Loucy (cell line): ENCODE results near the gene COX20.

ENCODE experiments used
- H2AFZ ChIP-seq: fragments of 200-600 bp; sonication (generic); 2 replicates; pipeline ENCODE4 v1.6.0; 2016; ENCODE audit warnings: antibody characterized with exemption, mild to moderate bottlenecking, low read length, moderate library complexity
- H3F3A ChIP-seq: fragments of 200-600 bp; 2 replicates; pipeline ENCODE4 v1.6.0; 2016; ENCODE audit warnings: antibody characterized with exemption, low read depth, mild to moderate bottlenecking
- H3K27me3 ChIP-seq: fragments of 200-600 bp; sonication (generic); 2 replicates; pipeline ENCODE4 v1.6.1; 2014; ENCODE audit warnings: low read length, mild to moderate bottlenecking; ENCODE audit not compliant: insufficient read depth, poor library complexity, severe bottlenecking
- H3K36me3 ChIP-seq: fragments of 200-600 bp; sonication (generic); 2 replicates; pipeline ENCODE4 v1.6.1; 2016; ENCODE audit warnings: low read length; ENCODE audit not compliant: insufficient read depth
- H3K4me1 ChIP-seq: fragments of 200-600 bp; sonication (generic); 2 replicates; pipeline ENCODE4 v1.5.1; 2014; ENCODE audit warnings: low read length, mild to moderate bottlenecking; ENCODE audit not compliant: insufficient read depth, poor library complexity, severe bottlenecking
- H3K4me2 ChIP-seq: fragments of 200-600 bp; sonication (generic); 2 replicates; pipeline ENCODE4 v1.6.0; 2014; ENCODE audit warnings: antibody characterized with exemption, low read length, low read depth, mild to moderate bottlenecking; ENCODE audit not compliant: poor library complexity, severe bottlenecking
- H3K4me3 ChIP-seq: fragments of 200-600 bp; sonication (generic); 2 replicates; pipeline ENCODE4 v1.5.1; 2014; ENCODE audit warnings: low read length, mild to moderate bottlenecking, mixed read lengths; ENCODE audit not compliant: poor library complexity, severe bottlenecking
- H3K79me2 ChIP-seq: fragments of 200-600 bp; sonication (generic); 2 replicates; pipeline ENCODE4 v1.6.1; 2014; ENCODE audit warnings: low read length; ENCODE audit not compliant: insufficient read depth
- H3K9ac ChIP-seq: fragments of 200-600 bp; sonication (generic); 2 replicates; pipeline ENCODE4 v1.6.0; 2014; ENCODE audit warnings: mild to moderate bottlenecking, low read depth, low read length, moderate library complexity; ENCODE audit not compliant: poor library complexity, severe bottlenecking
- H3K9me2 ChIP-seq: fragments of 200-600 bp; sonication (generic); replicated peaks from 2 replicates; pipeline ENCODE4 v1.6.1; 2016; ENCODE audit warnings: low read depth, low read length, mixed read lengths
- H3K9me3 ChIP-seq: fragments of 200-600 bp; sonication (generic); 2 replicates; pipeline ENCODE4 v1.6.1; 2014; ENCODE audit warnings: mild to moderate bottlenecking, antibody characterized with exemption, low read length, low read depth; ENCODE audit not compliant: insufficient read depth
- H4K20me1 ChIP-seq: fragments of 200-600 bp; sonication (generic); 2 replicates; pipeline ENCODE4 v1.6.0; 2014; ENCODE audit warnings: antibody characterized with exemption, low read length, mild to moderate bottlenecking; ENCODE audit not compliant: insufficient read depth, poor library complexity, severe bottlenecking
- EZH2phosphoT487 ChIP-seq: fragments of 200-600 bp; IDR thresholded peaks from 2 replicates; pipeline ENCODE4 v1.6.1; 2018; ENCODE audit warnings: antibody characterized with exemption, mild to moderate bottlenecking, moderate library complexity, borderline replicate concordance
- TF ChIP-seq, protein P1 (sequence below): fragments of 200-600 bp; sonication (generic); conservative IDR thresholded peaks from 2 replicates; pipeline ENCODE4 v1.5.1; 2014; ENCODE audit warnings: mild to moderate bottlenecking, antibody characterized with exemption, low read length

The COX20 gene

GRCh38 chr1:244789731-244790130 lies 45.7 kb upstream of the COX20 start:
- Histone ChIP-seq H3K9me3 (no peaks in the 10 kb centered on the region), H3K36me3 (no peaks in the 10 kb centered on the region), H2AFZ (no peak overlapping the region), H4K20me1 (no peaks in the 10 kb centered on the region), H3K4me3 (no peak overlapping the region), H3F3A (no peaks in the 10 kb centered on the region), H3K27me3 (no peaks in the 10 kb centered on the region), H3K4me1 (no peaks in the 10 kb centered on the region), H3K4me2 (no peak overlapping the region), H3K9ac (no peak overlapping the region), H3K9me2 (no peaks in the 10 kb centered on the region), H3K79me2 (no peaks in the 10 kb centered on the region)
- TF ChIP-seq, protein P1, sequence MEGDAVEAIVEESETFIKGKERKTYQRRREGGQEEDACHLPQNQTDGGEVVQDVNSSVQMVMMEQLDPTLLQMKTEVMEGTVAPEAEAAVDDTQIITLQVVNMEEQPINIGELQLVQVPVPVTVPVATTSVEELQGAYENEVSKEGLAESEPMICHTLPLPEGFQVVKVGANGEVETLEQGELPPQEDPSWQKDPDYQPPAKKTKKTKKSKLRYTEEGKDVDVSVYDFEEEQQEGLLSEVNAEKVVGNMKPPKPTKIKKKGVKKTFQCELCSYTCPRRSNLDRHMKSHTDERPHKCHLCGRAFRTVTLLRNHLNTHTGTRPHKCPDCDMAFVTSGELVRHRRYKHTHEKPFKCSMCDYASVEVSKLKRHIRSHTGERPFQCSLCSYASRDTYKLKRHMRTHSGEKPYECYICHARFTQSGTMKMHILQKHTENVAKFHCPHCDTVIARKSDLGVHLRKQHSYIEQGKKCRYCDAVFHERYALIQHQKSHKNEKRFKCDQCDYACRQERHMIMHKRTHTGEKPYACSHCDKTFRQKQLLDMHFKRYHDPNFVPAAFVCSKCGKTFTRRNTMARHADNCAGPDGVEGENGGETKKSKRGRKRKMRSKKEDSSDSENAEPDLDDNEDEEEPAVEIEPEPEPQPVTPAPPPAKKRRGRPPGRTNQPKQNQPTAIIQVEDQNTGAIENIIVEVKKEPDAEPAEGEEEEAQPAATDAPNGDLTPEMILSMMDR: no peak
- TF ChIP-seq EZH2phosphoT487: no peak

DNA sequence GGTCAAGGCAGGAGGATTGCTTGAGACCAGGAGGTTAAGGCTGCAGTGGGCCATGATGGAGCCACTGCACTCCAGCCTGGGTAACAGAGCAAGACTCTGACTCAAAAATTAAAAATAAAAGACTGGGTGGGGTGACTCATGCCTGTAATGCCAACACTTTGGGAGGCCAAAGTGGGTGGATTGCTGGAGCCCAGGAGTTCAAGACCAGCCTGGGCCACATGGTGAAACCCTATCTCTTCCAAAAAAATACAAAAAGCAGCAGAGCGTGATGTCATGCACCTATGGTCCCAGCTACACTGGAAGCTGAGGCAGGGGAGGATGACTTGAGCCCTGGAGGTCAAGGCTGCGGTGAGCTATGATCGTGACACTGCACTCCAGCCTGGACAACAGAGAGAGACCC lies 44.4 kb upstream of the COX20 start:
- no peaks in the 10 kb centered on the region for H3K9me2 ChIP-seq
- no peak overlapping the region for H3K4me2 ChIP-seq
- no peak overlapping the region for H3K4me3 ChIP-seq
- H3K9ac ChIP-seq: no peak overlapping the region
- H3K9me3 ChIP-seq: no peaks in the 10 kb centered on the region
- H3F3A ChIP-seq: no peaks in the 10 kb centered on the region
- TF ChIP-seq, protein P1: no peak
- no peak for TF ChIP-seq EZH2phosphoT487
- no peaks in the 10 kb centered on the region for H3K4me1 ChIP-seq
- no peaks in the 10 kb centered on the region for H3K36me3 ChIP-seq
- no peaks in the 10 kb centered on the region for H3K79me2 ChIP-seq
- H4K20me1 ChIP-seq: no peaks in the 10 kb centered on the region
- H3K27me3 ChIP-seq: no peaks in the 10 kb centered on the region
- no peak overlapping the region for H2AFZ ChIP-seq

DNA sequence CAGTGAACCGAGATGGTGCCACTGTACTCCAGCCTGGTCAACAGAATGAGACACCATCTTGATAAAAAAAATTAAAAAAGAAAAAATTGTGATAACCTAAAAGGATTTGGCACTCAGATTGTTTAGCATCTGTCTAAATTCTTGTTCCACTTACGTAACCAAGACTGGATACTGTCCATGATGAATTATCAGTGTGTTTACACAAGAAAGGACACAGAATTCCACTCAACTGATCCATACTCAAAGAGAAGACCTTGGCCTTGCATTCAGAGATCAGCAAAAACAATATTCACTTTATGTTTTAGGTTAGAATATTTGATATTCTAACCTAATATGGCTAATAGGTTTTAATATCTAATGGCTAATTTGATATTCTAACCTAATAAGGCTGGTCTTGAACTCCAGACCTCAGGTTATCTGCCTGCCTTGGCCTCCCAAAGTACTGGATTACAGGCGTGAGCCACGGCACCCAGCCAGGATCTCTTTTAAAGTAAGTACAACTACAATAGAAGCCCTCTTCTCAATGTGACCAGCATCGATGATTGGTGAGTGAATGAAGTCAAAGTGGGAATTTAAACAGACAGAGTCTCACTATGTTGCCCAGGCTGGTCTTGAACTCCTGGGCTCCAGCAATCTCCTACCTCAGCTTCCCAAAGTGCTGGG lies 43.1 kb upstream of the COX20 start:
- no peaks in the 10 kb centered on the region for H3K36me3 ChIP-seq
- H3K9me2 ChIP-seq: no peaks in the 10 kb centered on the region
- H3F3A ChIP-seq: no peaks in the 10 kb centered on the region
- H3K9ac ChIP-seq: no peak overlapping the region
- H3K4me2 ChIP-seq: no peak overlapping the region
- no peak for TF ChIP-seq EZH2phosphoT487
- TF ChIP-seq, protein P1: no peak
- H3K27me3 ChIP-seq: no peaks in the 10 kb centered on the region
- H3K79me2 ChIP-seq: no peaks in the 10 kb centered on the region
- no peak overlapping the region for H2AFZ ChIP-seq
- no peaks in the 10 kb centered on the region for H4K20me1 ChIP-seq
- H3K9me3 ChIP-seq: no peaks in the 10 kb centered on the region
- no peak overlapping the region for H3K4me3 ChIP-seq
- H3K4me1 ChIP-seq: no peaks in the 10 kb centered on the region
